ENCODE data around the gene NATD1. TPM values are rescaled to one million over a fixed set of nuclear protein-coding genes. Genes with fewer than 3 reads are reported as not detected.

NATD1 gene
- total and polyA plus RNA-seq, 2 experiments from 2014 or later, result 5.0 to 6.7 TPM

GRCh38 chr17:21247552-21248258 lies 5.5 kb downstream of the NATD1 start:
- H3K27me3 ChIP-seq, result no peaks in the 10 kb centered on the region
- H3K27ac ChIP-seq, result no peak overlapping the region
- peaks cover 3% of the 10 kb centered on the region for H3K79me2 ChIP-seq
- H3K4me2 ChIP-seq, result no peak overlapping the region
- no peak overlapping the region for H2AFZ ChIP-seq
- no peaks in the 10 kb centered on the region for H3K9me2 ChIP-seq (replicated peaks; ENCODE audit: insufficient read depth)
- no peaks in the 10 kb centered on the region for H3K9me3 ChIP-seq (ENCODE audit: low read depth)
- TF ChIP-seq CTCF (IDR thresholded peaks at IDR 0.05; ENCODE audit: poor library complexity) (no peak), EZH2phosphoT487 (IDR thresholded peaks at IDR 0.05; ENCODE audit: low read depth, severe bottlenecking, unreplicated experiment) (no peak), EZH2 (IDR thresholded peaks at IDR 0.05; ENCODE audit: borderline replicate concordance) (no peak)
- H3K4me3 ChIP-seq, result no peak overlapping the region
- H3K36me3 ChIP-seq (replicated peaks; ENCODE audit: insufficient read depth, low read depth), result no peaks in the 10 kb centered on the region
- no peak for DNase-seq (ENCODE audit: low spot score)
- H4K20me1 ChIP-seq (ENCODE audit: insufficient read depth, poor library complexity, severe bottlenecking), result no peaks in the 10 kb centered on the region
- 94% methylated on average over 12 of the region's 12 CpGs for WGBS (ENCODE audit: low lambda C conversion rate, missing lambda C conversion rate)
- H3K4me1 ChIP-seq (ENCODE audit: insufficient read depth), result no peaks in the 10 kb centered on the region

- H3K9me2 ChIP-seq (replicated peaks; ENCODE audit: insufficient read depth), result no peaks in the 10 kb centered on the region
- H3K36me3 ChIP-seq (replicated peaks; ENCODE audit: insufficient read depth, low read depth), result no peaks in the 10 kb centered on the region
- no peak for TF ChIP-seq EZH2phosphoT487 (IDR thresholded peaks at IDR 0.05; ENCODE audit: low read depth, severe bottlenecking, unreplicated experiment)
- no peak for TF ChIP-seq EZH2 (IDR thresholded peaks at IDR 0.05; ENCODE audit: borderline replicate concordance)
- no peak for TF ChIP-seq CTCF (IDR thresholded peaks at IDR 0.05; ENCODE audit: poor library complexity)
- WGBS (ENCODE audit: low lambda C conversion rate, missing lambda C conversion rate), result 96% methylated on average over 4 of the region's 4 CpGs
- no peak overlapping the region for H3K4me3 ChIP-seq
- H3K4me2 ChIP-seq, result no peak overlapping the region
- DNase-seq (ENCODE audit: low spot score), result no peak
- H3K27me3 ChIP-seq, result no peaks in the 10 kb centered on the region
- H3K27ac ChIP-seq, result no peak overlapping the region
- no peaks in the 10 kb centered on the region for H3K79me2 ChIP-seq
- H3K4me1 ChIP-seq (ENCODE audit: insufficient read depth), result no peaks in the 10 kb centered on the region
- H3K9me3 ChIP-seq (ENCODE audit: low read depth), result no peaks in the 10 kb centered on the region
- no peaks in the 10 kb centered on the region for H4K20me1 ChIP-seq (ENCODE audit: insufficient read depth, poor library complexity, severe bottlenecking)
- no peak overlapping the region for H2AFZ ChIP-seq
Observed at GRCh38 chr17:21246698-21247097, 6.5 kb downstream of the NATD1 start.

DNA sequence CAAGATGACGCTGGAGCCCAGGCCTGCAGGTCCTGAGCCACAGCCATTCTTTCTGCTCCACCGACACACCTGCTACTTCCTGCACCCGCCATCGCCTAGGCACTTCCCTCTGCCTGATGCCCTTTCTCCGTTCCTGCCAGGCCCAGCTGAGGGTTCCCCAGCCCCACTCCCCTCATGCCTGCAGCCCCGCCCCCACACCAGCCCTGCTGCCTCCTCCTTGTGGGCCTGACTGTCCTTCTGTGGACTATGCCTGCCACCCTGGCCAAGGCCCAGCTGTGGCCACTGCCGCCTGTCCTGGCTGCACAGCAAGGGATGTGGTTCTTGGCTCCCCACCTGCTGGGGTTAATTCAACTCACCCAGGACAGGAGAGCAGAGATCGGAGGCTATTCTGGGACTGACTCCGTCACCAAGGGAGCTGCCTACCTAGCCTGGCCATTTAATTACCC lies 7.5 kb downstream of the NATD1 start:
- Histone ChIP-seq H3K4me3 (no peak overlapping the region), H3K9me3 (ENCODE audit: low read depth) (no peaks in the 10 kb centered on the region), H2AFZ (no peak overlapping the region), H3K27ac (no peak overlapping the region), H3K27me3 (no peaks in the 10 kb centered on the region), H3K4me1 (ENCODE audit: insufficient read depth) (no peaks in the 10 kb centered on the region), H3K9me2 (replicated peaks; ENCODE audit: insufficient read depth) (no peaks in the 10 kb centered on the region), H4K20me1 (ENCODE audit: insufficient read depth, poor library complexity, severe bottlenecking) (no peaks in the 10 kb centered on the region), H3K79me2 (no peaks in the 10 kb centered on the region), H3K4me2 (no peak overlapping the region), H3K36me3 (replicated peaks; ENCODE audit: insufficient read depth, low read depth) (no peaks in the 10 kb centered on the region)
- no peak for TF ChIP-seq EZH2 (IDR thresholded peaks at IDR 0.05; ENCODE audit: borderline replicate concordance)
- TF ChIP-seq EZH2phosphoT487 (IDR thresholded peaks at IDR 0.05; ENCODE audit: low read depth, severe bottlenecking, unreplicated experiment), result no peak
- no peak for TF ChIP-seq CTCF (IDR thresholded peaks at IDR 0.05; ENCODE audit: poor library complexity)
- no peak for DNase-seq (ENCODE audit: low spot score)
- WGBS (ENCODE audit: low lambda C conversion rate, missing lambda C conversion rate), result 87% methylated on average over 9 of the region's 9 CpGs

Data from hepatocyte (in vitro differentiated cells).